HFF-Myc (cell line): ENCODE data around the gene ME3.
"Not testable (repeated sequence)": the region's sequence is repeated elsewhere in the genome, so short reads cannot be mapped to it uniquely, and the experiment has no call there.

ENCODE experiments used
- DNase-seq: peaks from one replicate; pipeline ENCODE4 v3.0.0-alpha.2; 2011; ENCODE audit warnings: low read depth; ENCODE audit errors: extremely low read depth
- H3K4me3 ChIP-seq: replicated peaks from 2 replicates; pipeline ENCODE4 v1.5.1; 2011; ENCODE audit warnings: low read depth, mild to moderate bottlenecking, control low read depth, low read length
- TF ChIP-seq, protein P1 (sequence below): IDR thresholded peaks from 2 replicates; pipeline ENCODE4 v1.5.1; 2012; ENCODE audit warnings: mild to moderate bottlenecking, low read depth, low read length, control low read depth; ENCODE audit errors: missing control alignments

ME3 gene

GRCh38 chr11:86442420-86442819 lies 230.0 kb downstream of the ME3 start:
- DNase-seq, result no peak
- H3K4me3 ChIP-seq, result no peak overlapping the region
- TF ChIP-seq, protein P1, sequence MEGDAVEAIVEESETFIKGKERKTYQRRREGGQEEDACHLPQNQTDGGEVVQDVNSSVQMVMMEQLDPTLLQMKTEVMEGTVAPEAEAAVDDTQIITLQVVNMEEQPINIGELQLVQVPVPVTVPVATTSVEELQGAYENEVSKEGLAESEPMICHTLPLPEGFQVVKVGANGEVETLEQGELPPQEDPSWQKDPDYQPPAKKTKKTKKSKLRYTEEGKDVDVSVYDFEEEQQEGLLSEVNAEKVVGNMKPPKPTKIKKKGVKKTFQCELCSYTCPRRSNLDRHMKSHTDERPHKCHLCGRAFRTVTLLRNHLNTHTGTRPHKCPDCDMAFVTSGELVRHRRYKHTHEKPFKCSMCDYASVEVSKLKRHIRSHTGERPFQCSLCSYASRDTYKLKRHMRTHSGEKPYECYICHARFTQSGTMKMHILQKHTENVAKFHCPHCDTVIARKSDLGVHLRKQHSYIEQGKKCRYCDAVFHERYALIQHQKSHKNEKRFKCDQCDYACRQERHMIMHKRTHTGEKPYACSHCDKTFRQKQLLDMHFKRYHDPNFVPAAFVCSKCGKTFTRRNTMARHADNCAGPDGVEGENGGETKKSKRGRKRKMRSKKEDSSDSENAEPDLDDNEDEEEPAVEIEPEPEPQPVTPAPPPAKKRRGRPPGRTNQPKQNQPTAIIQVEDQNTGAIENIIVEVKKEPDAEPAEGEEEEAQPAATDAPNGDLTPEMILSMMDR, result no peak

- H3K4me3 ChIP-seq, result no peak overlapping the region
- no peak for DNase-seq
- TF ChIP-seq, protein P1, result no peak
These were observed 231.6 kb downstream of the ME3 start for GRCh38 chr11:86440843-86441242.

DNA sequence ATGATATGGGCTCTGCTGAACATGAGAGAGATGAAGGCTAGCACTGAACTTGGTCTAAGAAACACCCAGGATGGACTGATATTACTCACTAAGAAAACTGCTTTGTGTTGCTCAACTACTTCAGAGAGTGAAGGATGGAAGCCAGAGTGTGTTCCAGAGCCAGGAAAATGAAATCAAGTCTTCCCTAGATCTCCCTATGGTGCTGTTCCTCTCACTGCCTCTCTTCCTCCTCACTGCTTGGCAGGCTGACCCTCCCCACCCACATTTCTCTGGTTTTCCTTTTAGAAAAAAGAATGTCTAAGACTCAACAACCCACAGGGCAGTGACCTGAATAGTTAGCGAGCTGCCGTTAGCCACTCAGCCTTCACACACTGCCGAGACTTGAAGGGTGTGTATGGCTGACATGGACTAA lies 232.1 kb downstream of the ME3 start:
- TF ChIP-seq, protein P1, result no peak
- H3K4me3 ChIP-seq, result no peak overlapping the region
- DNase-seq, result no peak

- H3K4me3 ChIP-seq, result no peak overlapping the region
- DNase-seq, result no peak
- TF ChIP-seq, protein P1, result no peak
These were observed 233.7 kb downstream of the ME3 start for GRCh38 chr11:86438685-86439084.

- no peak for DNase-seq
- H3K4me3 ChIP-seq, result no peak overlapping the region
- TF ChIP-seq, protein P1, result no peak
These were observed 236.7 kb downstream of the ME3 start for GRCh38 chr11:86435711-86436110.

- not testable (repeated sequence) for H3K4me3 ChIP-seq, DNase-seq
These were observed 238.9 kb downstream of the ME3 start for GRCh38 chr11:86433361-86434095.

- DNase-seq, result no peak
- TF ChIP-seq, protein P1, result no peak
- H3K4me3 ChIP-seq, result no peak overlapping the region
These were observed 241.2 kb downstream of the ME3 start for GRCh38 chr11:86431258-86431657.
